Keratinocyte (primary cell): Measurements from ENCODE around the gene PID1. TPM values are rescaled to one million over a fixed set of nuclear protein-coding genes. Genes with fewer than 3 reads are reported as not detected.

Experiments used
- DNase-seq: peaks from one replicate; pipeline ENCODE4 v3.0.0-alpha.2; 2011; ENCODE audit warnings: low read depth, missing footprints, low spot score
- FAIRE-seq: peaks from 2 replicates; lab custom pipeline; 2011; peaks lifted over from hg19 to GRCh38; lab: Jason Lieb, UNC
- H2AFZ ChIP-seq: 2 replicates; pipeline ENCODE4 v1.6.0; 2012; ENCODE audit warnings: low read length, control low read depth, inconsistent platforms; ENCODE audit not compliant: control insufficient read depth
- H3K27ac ChIP-seq: 2 replicates; pipeline ENCODE4 v1.5.1; 2011; ENCODE audit warnings: low read length; ENCODE audit not compliant: control insufficient read depth, insufficient read depth
- H3K27me3 ChIP-seq: 3 replicates; pipeline ENCODE4 v1.6.0; 2011; ENCODE audit warnings: low read length; ENCODE audit not compliant: control insufficient read depth, insufficient read depth; ENCODE audit errors: extremely low read depth
- H3K36me3 ChIP-seq, 2 experiments: 2 replicates in 1 of 2; 3 replicates in 1 of 2; pipeline ENCODE4 v1.5.1; 2011; ENCODE audit warnings: low read length in 2 of 2, mild to moderate bottlenecking in 1 of 2; ENCODE audit not compliant: control insufficient read depth in 2 of 2, insufficient read depth in 2 of 2; ENCODE audit errors: extremely low read depth in 1 of 2
- H3K4me1 ChIP-seq: 3 replicates; pipeline ENCODE4 v1.5.1; 2011; ENCODE audit warnings: low read length; ENCODE audit not compliant: control insufficient read depth, insufficient read depth; ENCODE audit errors: extremely low read depth
- H3K4me2 ChIP-seq: 3 replicates; pipeline ENCODE4 v1.6.0; 2011; ENCODE audit warnings: low read depth, low read length; ENCODE audit not compliant: control insufficient read depth, insufficient read depth; ENCODE audit errors: extremely low read depth
- H3K4me3 ChIP-seq, 3 experiments: fragments of 200-600 bp in 1 of 3; sonication (generic) in 1 of 3; 2 replicates in 2 of 3; 3 replicates in 1 of 3; pipeline ENCODE4 v1.5.1; 2011 to 2016; ENCODE audit warnings: low read length in 3 of 3, mild to moderate bottlenecking in 3 of 3, control low read depth in 2 of 3, inconsistent platforms in 1 of 3, low read depth in 1 of 3, mixed read lengths in 1 of 3, mixed run types in 1 of 3, moderate library complexity in 1 of 3; ENCODE audit not compliant: control insufficient read depth in 2 of 3, insufficient read depth in 2 of 3; ENCODE audit errors: extremely low read depth in 1 of 3
- H3K79me2 ChIP-seq: 2 replicates; pipeline ENCODE4 v1.6.0; 2012; ENCODE audit warnings: low read length; ENCODE audit not compliant: control insufficient read depth, insufficient read depth
- H3K9ac ChIP-seq: 3 replicates; pipeline ENCODE4 v1.6.0; 2011; ENCODE audit warnings: low read length; ENCODE audit not compliant: control insufficient read depth, insufficient read depth; ENCODE audit errors: extremely low read depth
- H3K9me1 ChIP-seq: 3 replicates; pipeline ENCODE4 v1.6.0; 2011; ENCODE audit warnings: low read length; ENCODE audit not compliant: control insufficient read depth, insufficient read depth; ENCODE audit errors: extremely low read depth
- H3K9me3 ChIP-seq: 2 replicates; pipeline ENCODE4 v1.5.1; 2012; ENCODE audit warnings: low read depth, low read length; ENCODE audit not compliant: control insufficient read depth
- H4K20me1 ChIP-seq: 3 replicates; pipeline ENCODE4 v1.6.0; 2011; ENCODE audit warnings: low read length; ENCODE audit not compliant: control insufficient read depth, insufficient read depth; ENCODE audit errors: extremely low read depth
- EZH2 ChIP-seq: IDR thresholded peaks from one replicate; pipeline ENCODE4 v1.6.1; 2012; ENCODE audit warnings: inconsistent platforms, mild to moderate bottlenecking, low read length, moderate library complexity
- dilution Hi-C: fragments of 300-500 bp; cut with MboI; formaldehyde crosslinking; loops from one replicate; pipeline ENCODE4 v1.7.0; 2020; ENCODE audit warnings: low sequenced_read_pairs; ENCODE audit not compliant: extremely low pct_ligation_motif_present
- polyA plus RNA-seq, 5 experiments: library from polyadenylated mRNA; depleted of rRNA in 3 of 5; stranded (reverse) in 3 of 5; stranded (forward) in 1 of 5; unstranded in 1 of 5; fragments of >200 nt; gene quantifications; 1 replicate in 1 of 5; 2 replicates in 3 of 5; 3 replicates in 1 of 5; pipeline versions ENCODE4 v1.2.1 to v1.2.3, GENCODE V29; 2011 to 2012; ENCODE audit warnings: missing spikeins in 2 of 5, low read depth in 1 of 5, low replicate concordance in 1 of 5
- TF ChIP-seq, protein P1 (sequence below), 3 experiments: IDR thresholded peaks in 1 of 3; conservative IDR thresholded peaks in 1 of 3; optimal IDR thresholded peaks in 1 of 3; 2 replicates in 2 of 3; 3 replicates in 1 of 3; pipeline versions ENCODE3 to v1.5.1; 2011; ENCODE audit warnings: low read length in 3 of 3, mild to moderate bottlenecking in 3 of 3, moderate library complexity in 2 of 3, control low read depth in 1 of 3, inconsistent platforms in 1 of 3; ENCODE audit not compliant: insufficient read depth in 2 of 3; ENCODE audit errors: extremely low read depth in 1 of 3

PID1 gene
- polyA plus RNA-seq, 1 donor (not counting 4 experiments of a cell fraction or from before 2014, with no cell fraction given), result 5.4 TPM

DNA sequence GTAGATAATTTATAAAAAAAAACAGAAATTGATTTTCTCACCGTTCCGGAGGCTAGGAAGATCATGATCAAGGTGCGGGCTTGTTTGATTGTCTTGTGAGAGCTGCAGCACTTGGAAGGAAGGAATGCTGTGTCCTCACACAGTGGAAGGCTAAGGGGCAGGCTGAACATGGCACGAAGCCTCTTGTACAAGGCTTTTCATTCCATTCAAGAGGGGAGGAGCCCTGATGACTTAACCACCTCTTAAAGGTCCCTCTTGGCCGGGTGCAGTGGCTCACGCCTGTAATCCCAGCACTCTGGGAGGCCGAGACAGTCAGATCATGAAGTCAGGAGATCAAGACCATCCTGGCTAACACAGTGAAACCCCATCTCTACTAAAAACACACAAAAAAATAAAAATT, 39.2 kb downstream of the PID1 start:
- no peak overlapping the region for H3K27ac ChIP-seq
- H3K4me2 ChIP-seq, result no peak overlapping the region
- no peak for DNase-seq
- no peak overlapping the region for H2AFZ ChIP-seq
- H3K9me1 ChIP-seq, result no peaks in the 10 kb centered on the region
- no peak for FAIRE-seq
- TF ChIP-seq, protein P1, sequence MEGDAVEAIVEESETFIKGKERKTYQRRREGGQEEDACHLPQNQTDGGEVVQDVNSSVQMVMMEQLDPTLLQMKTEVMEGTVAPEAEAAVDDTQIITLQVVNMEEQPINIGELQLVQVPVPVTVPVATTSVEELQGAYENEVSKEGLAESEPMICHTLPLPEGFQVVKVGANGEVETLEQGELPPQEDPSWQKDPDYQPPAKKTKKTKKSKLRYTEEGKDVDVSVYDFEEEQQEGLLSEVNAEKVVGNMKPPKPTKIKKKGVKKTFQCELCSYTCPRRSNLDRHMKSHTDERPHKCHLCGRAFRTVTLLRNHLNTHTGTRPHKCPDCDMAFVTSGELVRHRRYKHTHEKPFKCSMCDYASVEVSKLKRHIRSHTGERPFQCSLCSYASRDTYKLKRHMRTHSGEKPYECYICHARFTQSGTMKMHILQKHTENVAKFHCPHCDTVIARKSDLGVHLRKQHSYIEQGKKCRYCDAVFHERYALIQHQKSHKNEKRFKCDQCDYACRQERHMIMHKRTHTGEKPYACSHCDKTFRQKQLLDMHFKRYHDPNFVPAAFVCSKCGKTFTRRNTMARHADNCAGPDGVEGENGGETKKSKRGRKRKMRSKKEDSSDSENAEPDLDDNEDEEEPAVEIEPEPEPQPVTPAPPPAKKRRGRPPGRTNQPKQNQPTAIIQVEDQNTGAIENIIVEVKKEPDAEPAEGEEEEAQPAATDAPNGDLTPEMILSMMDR (optimal IDR thresholded peaks at IDR 0.05 in 1 of 3, IDR thresholded peaks at IDR 0.05 in 1 of 3, conservative IDR thresholded peaks at IDR 0.05 in 1 of 3; ENCODE audit: extremely low read depth in 1 of 3, insufficient read depth in 2 of 3, low read length in 3 of 3), result no peak
- TF ChIP-seq EZH2, result no peak
- dilution Hi-C loops, result no loop called here
- no peaks in the 10 kb centered on the region for H3K4me1 ChIP-seq
- no peak overlapping the region for H3K9ac ChIP-seq
- no peaks in the 10 kb centered on the region for H3K27me3 ChIP-seq
- H4K20me1 ChIP-seq, result no peaks in the 10 kb centered on the region
- H3K9me3 ChIP-seq, result no peaks in the 10 kb centered on the region
- no peak overlapping the region for H3K4me3 ChIP-seq
- no peaks in the 10 kb centered on the region for H3K79me2 ChIP-seq
- no peaks in the 10 kb centered on the region for H3K36me3 ChIP-seq

DNA sequence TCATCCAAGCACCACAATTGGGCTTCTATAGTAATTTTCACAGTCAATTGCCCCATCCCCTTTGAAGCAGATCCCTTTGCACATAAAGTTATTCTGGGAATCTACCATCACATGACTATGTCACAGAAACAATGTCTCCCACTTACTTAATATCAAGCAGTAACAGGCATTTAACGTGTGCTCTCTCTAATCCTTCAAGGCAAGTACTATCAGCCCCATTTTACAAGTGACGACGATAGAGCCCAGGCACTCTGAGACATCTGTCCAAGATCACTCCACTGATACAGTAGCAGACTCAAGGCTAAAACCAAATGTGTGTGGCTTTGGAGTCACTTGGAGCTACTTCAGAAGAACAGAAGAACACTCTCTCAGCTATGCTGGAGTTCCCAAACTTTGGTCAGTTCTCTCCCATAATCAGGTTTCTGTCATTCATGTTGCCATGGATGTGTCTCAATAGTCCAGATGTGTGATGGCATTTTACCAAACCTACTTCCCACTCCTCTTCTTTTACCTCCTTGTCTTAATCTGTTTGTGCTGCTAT, 39.7 kb downstream of the PID1 start:
- DNase-seq (no peak), FAIRE-seq (no peak)
- H3K4me3 ChIP-seq, result no peak overlapping the region
- no peaks in the 10 kb centered on the region for H3K9me3 ChIP-seq
- H3K36me3 ChIP-seq, result no peaks in the 10 kb centered on the region
- dilution Hi-C loops, result no loop called here
- no peaks in the 10 kb centered on the region for H3K79me2 ChIP-seq
- H3K4me1 ChIP-seq, result no peaks in the 10 kb centered on the region
- H3K9me1 ChIP-seq, result no peaks in the 10 kb centered on the region
- no peak overlapping the region for H3K27ac ChIP-seq
- no peaks in the 10 kb centered on the region for H4K20me1 ChIP-seq
- no peak overlapping the region for H3K4me2 ChIP-seq
- no peak overlapping the region for H3K9ac ChIP-seq
- TF ChIP-seq, protein P1 (optimal IDR thresholded peaks at IDR 0.05 in 1 of 3, IDR thresholded peaks at IDR 0.05 in 1 of 3, conservative IDR thresholded peaks at IDR 0.05 in 1 of 3; ENCODE audit: extremely low read depth in 1 of 3, insufficient read depth in 2 of 3, low read length in 3 of 3), result no peak
- TF ChIP-seq EZH2, result no peak
- H3K27me3 ChIP-seq, result no peaks in the 10 kb centered on the region
- no peak overlapping the region for H2AFZ ChIP-seq
